SU-DHL-6 (cell line): ENCODE measurements around the gene SIRPB1.
"Not testable (repeated sequence)": the region's sequence is repeated elsewhere in the genome, so short reads cannot be mapped to it uniquely, and the experiment has no call there.

Experiments
- CTCF ChIP-seq: fragments of 200-600 bp; sonication (generic); IDR thresholded peaks from one replicate; pipeline ENCODE4 v1.5.1; 2017; ENCODE audit warnings: antibody characterized with exemption, mild to moderate bottlenecking, low read length, moderate library complexity; ENCODE audit not compliant: insufficient read depth, poor library complexity, severe bottlenecking
- EZH2phosphoT487 ChIP-seq: fragments of 200-600 bp; sonication (generic), shearing (Covaris generic); conservative IDR thresholded peaks from 2 replicates; pipeline ENCODE4 v1.6.1; 2018; ENCODE audit warnings: mild to moderate bottlenecking, antibody characterized with exemption, low read length, moderate library complexity, mixed read lengths

DNA sequence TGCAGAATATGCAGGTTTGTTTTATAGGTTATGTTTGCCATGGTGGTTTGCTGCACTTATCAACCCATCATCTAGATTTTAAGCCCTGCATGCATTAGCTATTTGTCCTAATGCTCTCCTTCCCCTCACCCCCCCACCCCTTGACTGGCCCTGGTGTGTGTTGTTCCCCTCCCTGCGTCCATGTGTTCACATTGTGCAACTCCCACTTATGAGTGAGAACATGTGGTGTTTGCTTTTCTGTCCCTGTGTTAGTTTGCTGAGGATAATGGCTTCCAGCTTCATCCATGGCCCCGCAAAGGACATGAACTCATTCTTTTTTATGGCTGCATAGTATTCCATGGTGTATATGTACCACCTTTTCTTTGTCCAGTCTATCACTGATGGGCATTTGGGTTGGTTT, 18.8 kb upstream of the SIRPB1 start:
- not testable (repeated sequence) for TF ChIP-seq CTCF, EZH2phosphoT487
